ENCODE measurements around the gene MSTN. TPM values are rescaled to one million over a fixed set of nuclear protein-coding genes. Genes with fewer than 3 reads are reported as not detected.

Gene MSTN
- total and polyA plus RNA-seq, 2 donors (not counting 3 experiments of a cell fraction or from before 2014, with no cell fraction given) = 0.04 TPM; not detected in 1

- no peak overlapping the region for H2AFZ ChIP-seq (ENCODE audit: low read depth, low read length)
- H3K4me1 ChIP-seq (ENCODE audit: control insufficient read depth, extremely low read depth, insufficient read depth, low read length) = no peaks in the 10 kb centered on the region
- dilution Hi-C loops (cut with MboI; ENCODE audit: extremely low pct_ligation_motif_present, low sequenced_read_pairs) (no loop called here), intact Hi-C loops (cut with micrococcal nuclease) (no loop called here)
- H3K79me2 ChIP-seq (ENCODE audit: control insufficient read depth, insufficient read depth, low read length) = no peaks in the 10 kb centered on the region
- TF ChIP-seq EZH2 (IDR thresholded peaks at IDR 0.05; ENCODE audit: borderline replicate concordance, low read depth, low read length, severe bottlenecking) (no peak), MAX (IDR thresholded peaks at IDR 0.05; ENCODE audit: insufficient read depth, insufficient read length) (no peak), POLR2A (IDR thresholded peaks at IDR 0.05; ENCODE audit: low read depth, low read length) (no peak), CTCF (IDR thresholded peaks at IDR 0.05; ENCODE audit: extremely low read depth in 1 of 2, insufficient read depth in 1 of 2, low read depth in 1 of 2, low read length in 2 of 2) (no peak), POLR2AphosphoS5 (IDR thresholded peaks at IDR 0.05; ENCODE audit: insufficient read depth, low read depth, low read length) (no peak), JUN (IDR thresholded peaks at IDR 0.05; ENCODE audit: borderline replicate concordance, insufficient read depth, insufficient read length, low read depth) (no peak), FOS (IDR thresholded peaks at IDR 0.05; ENCODE audit: borderline replicate concordance, insufficient read depth, low read length) (no peak), GATA2 (IDR thresholded peaks at IDR 0.05; ENCODE audit: insufficient read depth, insufficient read length, low read depth, low read length) (no peak), MYC (IDR thresholded peaks at IDR 0.05; ENCODE audit: low read depth, low read length) (no peak)
- FAIRE-seq (no peak), DNase-seq (ENCODE audit: low read depth, low spot score) (no peak)
- POLR2A ChIA-PET = no interaction called here
- H3K9me1 ChIP-seq (replicated peaks; ENCODE audit: control insufficient read depth, extremely low read depth, insufficient read depth, low read length) = no peaks in the 10 kb centered on the region
- no TSS peak for BruUV-seq (replicated peaks)
- H3K9ac ChIP-seq (replicated peaks; ENCODE audit: extremely low read depth, insufficient read depth, low read length) = no peak overlapping the region
- CTCF ChIA-PET = interaction anchor here (0.7 kb wide), 1 partner anchor 11 kb away, joined by 3 read pairs; no protein-coding TSS in a partner anchor
- no peak overlapping the region for H3K27ac ChIP-seq (ENCODE audit: insufficient read depth, low read depth, low read length)
- no peaks in the 10 kb centered on the region for H3K36me3 ChIP-seq (ENCODE audit: control insufficient read depth in 2 of 2, extremely low read depth in 1 of 2, insufficient read depth in 2 of 2, low read length in 2 of 2)
- no peaks in the 10 kb centered on the region for H4K20me1 ChIP-seq (replicated peaks; ENCODE audit: control insufficient read depth, extremely low read depth, insufficient read depth, low read length)
- H3K4me2 ChIP-seq (ENCODE audit: insufficient read depth, low read length) = no peak overlapping the region
- no peaks in the 10 kb centered on the region for H3K9me3 ChIP-seq (replicated peaks; ENCODE audit: control insufficient read depth, insufficient read depth, low read length)
- peaks cover 0 to 2% of the 10 kb centered on the region in 2 experiments for H3K27me3 ChIP-seq (ENCODE audit: control insufficient read depth in 2 of 2, insufficient read depth in 2 of 2, low read length in 2 of 2)
- no peak overlapping the region for H3K4me3 ChIP-seq (replicated peaks in 1 of 3; ENCODE audit: insufficient read depth in 1 of 3, low read depth in 1 of 3, low read length in 3 of 3)
These were observed 48.2 kb upstream of the MSTN start for GRCh38 chr2:190110699-190111098.

Measured in endothelial cell of umbilical vein (primary cell).